ENCODE results near the gene ATP9B.

DNA sequence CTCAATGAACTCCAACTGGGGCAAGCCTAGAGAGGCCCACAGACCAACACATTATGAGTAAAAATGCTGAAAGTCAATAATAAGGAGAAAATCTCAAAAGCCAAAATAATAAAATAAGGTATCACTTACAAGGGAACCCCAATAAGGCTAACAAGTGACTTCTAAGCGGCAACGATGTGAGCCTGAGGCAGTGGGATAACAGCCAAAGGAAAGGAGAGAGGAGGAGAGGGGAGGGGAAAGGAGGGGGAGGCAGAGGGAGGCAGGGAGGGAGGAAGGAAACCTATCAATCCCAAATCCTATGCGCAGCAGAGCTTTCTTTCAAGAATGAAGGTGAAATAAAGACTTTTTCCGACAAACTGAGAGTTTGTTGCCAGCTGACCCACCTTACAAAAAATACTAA lies 320.5 kb downstream of the ATP9B start:
- TF ChIP-seq POLR2A (IDR thresholded peaks at IDR 0.05; ENCODE audit: borderline replicate concordance, extremely low read depth, insufficient read depth, insufficient read length): no peak
- TF ChIP-seq CTCF (IDR thresholded peaks at IDR 0.05 in 2 of 3, conservative IDR thresholded peaks at IDR 0.05 in 1 of 3; ENCODE audit: borderline replicate concordance in 1 of 3, insufficient read depth in 1 of 3, low read depth in 2 of 3, low read length in 2 of 3): no peak
- no peak for TF ChIP-seq REST (IDR thresholded peaks at IDR 0.05; ENCODE audit: low read depth)
- TF ChIP-seq EZH2phosphoT487 (IDR thresholded peaks at IDR 0.05; ENCODE audit: borderline replicate concordance): no peak
- TF ChIP-seq SRF (IDR thresholded peaks at IDR 0.05; ENCODE audit: low read depth): no peak
- no peak for TF ChIP-seq EZH2 (IDR thresholded peaks at IDR 0.05)

Data from HCT116 (cell line).